ENCODE data around the gene MEN1.

Gene MEN1

GRCh38 chr11:64762277-64762673, 48.1 kb downstream of the MEN1 start (continued):
- TF ChIP-seq ZNF624 (tag by site-specific recombination; IDR thresholded peaks at IDR 0.05) (no peak), REST (tag by site-specific recombination; IDR thresholded peaks at IDR 0.05) (no peak), AEBP2 (tag by site-specific recombination; IDR thresholded peaks at IDR 0.05; ENCODE audit: borderline replicate concordance) (no peak), ZNF324 (tag by site-specific recombination; IDR thresholded peaks at IDR 0.05) (no peak), ZNF48 (tag by site-specific recombination; IDR thresholded peaks at IDR 0.05) (no peak), ZNF423 (tag by site-specific recombination; IDR thresholded peaks at IDR 0.05) (no peak), ZNF830 (tag by site-specific recombination; IDR thresholded peaks at IDR 0.05; ENCODE audit: low read depth) (no peak), ZNF248 (tag by site-specific recombination; IDR thresholded peaks at IDR 0.05) (no peak), ZNF169 (tag by site-specific recombination; IDR thresholded peaks at IDR 0.05) (no peak), ZNF426 (tag by site-specific recombination; IDR thresholded peaks at IDR 0.05) (no peak), PRDM6 (tag by site-specific recombination; IDR thresholded peaks at IDR 0.05) (no peak), ZNF2 (tag by site-specific recombination; IDR thresholded peaks at IDR 0.05) (0 out of 2 replicates have a peak, but pooled peaks have one; percentile 2), ZNF221 (tag by site-specific recombination; IDR thresholded peaks at IDR 0.05; ENCODE audit: borderline replicate concordance) (no peak), KLF10 (tag by site-specific recombination; IDR thresholded peaks at IDR 0.05) (no peak), ZNF639 (tag by site-specific recombination; IDR thresholded peaks at IDR 0.05) (no peak)

GRCh38 chr11:64760759-64761420, 49.5 kb downstream of the MEN1 start:
- no peak overlapping the region for H3K27ac ChIP-seq (ENCODE audit: extremely low read depth, low read depth, low read length)
- H3K9me3 ChIP-seq (ENCODE audit: control insufficient read depth, insufficient read depth, low read depth, low read length): no peaks in the 10 kb centered on the region
- peak; percentile 96 for TF ChIP-seq ZNF768 (tag by site-specific recombination; IDR thresholded peaks at IDR 0.05)
- TF ChIP-seq ZNF362 (tag by site-specific recombination; IDR thresholded peaks at IDR 0.05): 0 out of 2 replicates have a peak, but pooled peaks have one; percentile 31
- peak; percentile 90 for TF ChIP-seq ZNF10 (tag by site-specific recombination; IDR thresholded peaks at IDR 0.05)
- no peak for TF ChIP-seq ZNF416 (tag by site-specific recombination; IDR thresholded peaks at IDR 0.05)
- ChIA-PET POLR2A (interaction anchor here (0.7 to 5.8 kb wide), 8 partner anchors 9 to 130 kb away, joined by 3 to 42 read pairs (median 6); partner anchors contain the start of gene SF1), CTCF (interaction anchor here (0.5 to 0.7 kb wide), 2 partner anchors 10 to 422 kb away, joined by 3 read pairs; no protein-coding TSS in a partner anchor)
- peaks cover 0 to 42% of the 10 kb centered on the region in 2 experiments; a peak in 1 of 3 replicates for H3K36me3 ChIP-seq (ENCODE audit: control insufficient read depth in 2 of 2, insufficient read depth in 1 of 2, low read length in 2 of 2)
- peaks cover 7% of the 10 kb centered on the region for H3K4me1 ChIP-seq (ENCODE audit: control insufficient read depth, insufficient read depth, low read length)
- no peak overlapping the region for H3K4me3 ChIP-seq (ENCODE audit: low read depth, low read length)

Data from HEK293 (cell line).